HG02623 (cell line): Measurements from ENCODE around the gene FASTKD1.
"Not testable (repeated sequence)": the region's sequence is repeated elsewhere in the genome, so short reads cannot be mapped to it uniquely, and the experiment has no call there.

Experiments
- ATAC-seq: cut with Tn5 transposase; IDR thresholded peaks from one replicate; pipeline ENCODE4 v1.9.1; 2021; ENCODE audit warnings: moderate library complexity; ENCODE audit not compliant: unreplicated experiment

The FASTKD1 gene, protein sequence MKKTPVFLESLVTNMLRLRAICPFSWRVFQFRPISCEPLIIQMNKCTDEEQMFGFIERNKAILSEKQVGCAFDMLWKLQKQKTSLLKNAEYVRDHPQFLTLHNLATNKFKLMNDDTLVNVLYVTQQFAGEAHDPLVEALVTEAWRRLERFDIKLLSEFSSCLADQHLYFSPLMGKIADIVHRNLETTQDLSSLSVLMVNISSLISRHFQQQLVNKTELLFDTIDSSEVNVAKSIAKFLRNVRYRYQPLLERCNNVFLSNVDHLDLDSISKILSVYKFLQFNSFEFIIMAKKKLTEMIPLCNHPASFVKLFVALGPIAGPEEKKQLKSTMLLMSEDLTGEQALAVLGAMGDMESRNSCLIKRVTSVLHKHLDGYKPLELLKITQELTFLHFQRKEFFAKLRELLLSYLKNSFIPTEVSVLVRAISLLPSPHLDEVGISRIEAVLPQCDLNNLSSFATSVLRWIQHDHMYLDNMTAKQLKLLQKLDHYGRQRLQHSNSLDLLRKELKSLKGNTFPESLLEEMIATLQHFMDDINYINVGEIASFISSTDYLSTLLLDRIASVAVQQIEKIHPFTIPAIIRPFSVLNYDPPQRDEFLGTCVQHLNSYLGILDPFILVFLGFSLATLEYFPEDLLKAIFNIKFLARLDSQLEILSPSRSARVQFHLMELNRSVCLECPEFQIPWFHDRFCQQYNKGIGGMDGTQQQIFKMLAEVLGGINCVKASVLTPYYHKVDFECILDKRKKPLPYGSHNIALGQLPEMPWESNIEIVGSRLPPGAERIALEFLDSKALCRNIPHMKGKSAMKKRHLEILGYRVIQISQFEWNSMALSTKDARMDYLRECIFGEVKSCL

GRCh38 chr2:169573160-169573973 lies at the start of gene FASTKD1:
Gene FASTKD1 (minus strand): TSS chr2:169573865. CDS start chr2:169572029, 1,836 bp downstream.
- ATAC-seq: peak; percentile 98

DNA sequence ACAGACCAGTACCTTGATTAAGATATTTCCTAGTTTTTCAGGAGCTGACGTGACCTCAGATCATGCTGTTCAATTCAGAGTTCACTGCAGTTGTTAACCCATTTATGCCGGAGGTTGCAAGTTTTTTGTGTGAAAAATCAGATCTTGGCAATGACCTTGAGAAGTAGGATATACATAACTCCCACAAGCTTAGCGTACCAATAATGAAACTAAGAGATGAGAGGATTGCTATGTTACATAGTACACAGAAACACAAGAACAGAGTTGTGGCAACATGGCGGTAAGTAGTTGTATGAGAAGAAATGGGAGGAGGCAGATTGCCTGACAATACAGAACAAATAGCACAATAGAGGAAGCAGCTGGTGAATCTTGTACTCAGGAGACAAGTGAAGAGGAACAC lies 49.6 kb upstream of the FASTKD1 start:
- no peak for ATAC-seq

- no peak for ATAC-seq
These were observed 46.8 kb upstream of the FASTKD1 start for GRCh38 chr2:169620509-169620908.

DNA sequence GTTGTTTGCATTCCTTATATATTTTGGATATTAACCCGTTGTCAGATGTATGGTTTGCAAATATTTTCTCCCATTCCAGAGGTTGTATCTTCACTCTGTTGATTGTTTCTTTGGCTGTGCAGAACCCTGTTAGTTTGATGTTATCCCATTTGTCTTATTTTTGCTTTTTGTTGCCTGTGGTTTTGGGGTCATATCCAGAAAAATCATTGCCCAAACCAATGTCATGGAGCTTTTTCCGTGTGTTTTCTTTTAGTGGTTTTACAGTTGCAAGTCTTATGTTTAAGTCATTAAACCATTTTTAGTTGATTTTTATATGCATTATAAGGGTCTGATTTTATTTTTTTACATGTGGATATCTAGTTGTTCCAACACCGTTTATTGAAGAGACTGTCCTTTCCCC lies 46.3 kb upstream of the FASTKD1 start:
- no peak for ATAC-seq

GRCh38 chr2:169615982-169616381 lies 42.3 kb upstream of the FASTKD1 start:
- not testable (repeated sequence) for ATAC-seq

DNA sequence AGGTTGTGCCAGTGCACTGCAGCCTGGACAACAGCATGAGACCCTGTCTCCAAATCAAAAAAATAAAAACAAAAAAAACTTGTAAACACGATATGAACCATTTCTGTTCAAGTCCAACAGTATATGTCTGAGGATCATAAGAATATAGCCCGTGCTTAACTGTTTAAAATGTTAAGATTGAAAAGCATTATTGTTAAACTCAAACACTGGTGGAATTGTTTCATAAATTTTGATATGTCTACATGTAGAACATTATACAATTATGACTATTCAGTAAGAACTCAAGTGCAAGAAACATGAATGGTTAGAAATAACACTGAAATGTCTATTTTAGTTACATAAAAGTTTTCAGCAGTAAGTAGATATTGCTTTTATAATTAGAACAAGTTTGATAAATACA lies 40.2 kb upstream of the FASTKD1 start:
- no peak for ATAC-seq

GRCh38 chr2:169609264-169609663 lies 35.6 kb upstream of the FASTKD1 start:
- ATAC-seq: no peak

GRCh38 chr2:169599568-169599967 lies 25.9 kb upstream of the FASTKD1 start:
- no peak for ATAC-seq

GRCh38 chr2:169598982-169599381 lies 25.3 kb upstream of the FASTKD1 start:
- no peak for ATAC-seq

DNA sequence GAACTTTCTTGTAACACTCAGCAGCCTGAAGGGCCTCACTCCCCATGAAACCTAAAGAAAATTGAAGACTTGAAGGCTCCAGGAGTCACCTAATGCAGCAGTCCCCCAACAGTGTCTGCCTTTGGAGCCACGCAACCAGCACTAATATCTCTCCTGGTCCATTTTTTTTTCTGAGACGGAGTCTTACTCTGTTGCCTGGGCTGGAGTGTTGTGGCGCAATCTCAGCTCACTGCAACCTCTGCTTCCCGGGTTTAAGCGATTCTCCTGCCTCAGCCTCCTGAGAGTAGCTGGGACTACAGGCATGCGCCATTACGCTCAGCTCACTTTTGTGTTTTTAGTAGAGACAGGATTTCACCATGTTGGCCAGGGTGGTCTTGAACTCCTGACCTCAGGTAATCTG lies 22.9 kb upstream of the FASTKD1 start:
- ATAC-seq: not testable (repeated sequence)

- ATAC-seq: no peak
These were observed 17.1 kb upstream of the FASTKD1 start for GRCh38 chr2:169590804-169591203.

DNA sequence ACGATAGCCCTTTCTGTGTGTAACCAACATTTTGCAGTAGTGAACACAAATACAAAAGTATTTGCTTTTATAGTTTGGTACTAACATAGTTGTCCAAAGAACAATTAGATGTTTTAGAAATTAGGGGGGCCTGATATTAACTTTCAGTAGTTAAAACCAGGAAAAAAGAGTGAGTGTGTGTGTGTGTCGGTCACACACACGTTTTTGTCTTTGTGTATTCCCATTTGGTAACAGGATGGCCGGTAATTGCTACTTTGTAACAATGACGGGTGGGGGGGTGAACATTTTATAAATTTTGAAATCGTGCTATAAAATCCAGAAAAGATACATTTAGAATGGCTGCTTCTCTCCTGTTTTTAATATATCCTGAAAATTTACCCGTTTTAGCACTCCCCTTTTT lies 12.0 kb upstream of the FASTKD1 start:
- no peak for ATAC-seq

- peak; percentile 82 for ATAC-seq
These were observed 10.6 kb upstream of the FASTKD1 start, which contains the start of gene PPIG for GRCh38 chr2:169584005-169584877. Gene PPIG (plus strand): TSS chr2:169584351. CDS start chr2:169604042, 19,691 bp downstream.

DNA sequence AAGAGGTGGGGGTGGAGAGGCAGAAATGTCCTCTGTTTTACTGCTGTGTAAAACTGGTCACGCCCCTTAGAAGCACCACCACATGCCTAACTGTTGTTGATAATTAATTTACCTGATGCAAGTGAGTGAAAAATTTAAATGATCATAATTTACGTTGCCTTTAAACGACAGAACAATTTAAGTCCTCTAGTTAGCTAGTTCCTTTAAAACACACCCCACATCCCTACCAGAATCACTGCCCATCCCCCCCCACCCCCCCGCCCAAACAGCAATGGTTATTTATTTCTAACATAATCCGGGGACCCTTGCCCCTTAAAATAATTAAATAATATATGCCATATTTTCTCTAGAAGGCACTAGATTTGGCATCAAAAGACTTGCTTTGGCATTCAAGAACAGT lies 9.9 kb upstream of the FASTKD1 start:
- ATAC-seq: no peak

DNA sequence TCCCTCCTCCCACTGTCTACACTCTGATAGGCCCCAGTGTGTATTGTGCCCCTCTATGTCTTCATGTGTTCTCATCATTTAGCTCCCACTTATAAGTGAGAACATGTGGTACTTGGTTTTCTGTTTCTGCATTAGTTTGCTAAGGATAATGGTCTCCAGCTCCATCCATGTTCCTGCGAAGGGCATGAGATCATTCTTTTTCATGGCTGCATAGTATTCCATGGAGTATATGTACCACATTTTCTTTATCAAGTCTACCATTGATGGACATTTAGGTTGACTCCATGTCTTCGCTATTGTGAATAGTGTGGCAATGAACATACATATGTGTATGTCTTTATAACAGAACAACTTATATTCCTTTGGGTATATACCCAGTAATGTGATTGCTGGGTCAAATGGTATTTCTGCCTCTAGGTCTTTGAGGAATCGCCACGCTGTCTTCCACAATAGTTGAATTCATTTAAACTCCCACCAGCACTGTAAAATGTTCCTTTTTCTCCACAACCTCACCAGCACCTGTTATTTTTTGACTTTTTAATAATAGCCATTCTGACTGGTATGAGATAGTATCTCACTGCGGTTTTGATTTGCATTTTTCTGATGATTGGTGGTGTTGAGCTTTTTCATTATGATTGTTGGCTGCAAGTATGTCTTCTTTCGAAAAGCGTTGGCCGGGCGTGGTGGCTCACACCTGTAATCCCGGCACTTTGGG lies 9.0 kb upstream of the FASTKD1 start:
- not testable (repeated sequence) for ATAC-seq

GRCh38 chr2:169579044-169579443 lies 5.4 kb upstream of the FASTKD1 start:
- no peak for ATAC-seq

DNA sequence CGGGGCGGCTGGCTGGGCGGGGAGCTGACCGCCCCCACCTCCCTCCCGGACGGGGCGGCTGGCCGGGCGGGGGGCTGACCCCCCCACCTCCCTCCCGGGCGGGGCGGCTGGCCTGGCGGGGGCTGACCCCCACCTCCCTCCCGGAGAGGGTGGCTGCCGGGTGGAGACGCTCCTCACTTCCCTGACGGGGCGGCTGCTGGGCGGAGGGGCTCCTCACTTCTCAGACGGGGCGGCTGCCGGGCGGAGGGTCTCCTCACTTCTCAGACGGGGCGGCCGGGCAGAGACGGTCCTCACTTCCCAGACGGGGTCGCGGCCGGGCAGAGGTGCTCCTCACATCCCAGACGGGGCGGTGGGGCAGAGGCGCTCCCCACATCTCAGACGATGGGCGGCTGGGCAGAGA lies 1.6 kb upstream of the FASTKD1 start:
- ATAC-seq: not testable (repeated sequence)

DNA sequence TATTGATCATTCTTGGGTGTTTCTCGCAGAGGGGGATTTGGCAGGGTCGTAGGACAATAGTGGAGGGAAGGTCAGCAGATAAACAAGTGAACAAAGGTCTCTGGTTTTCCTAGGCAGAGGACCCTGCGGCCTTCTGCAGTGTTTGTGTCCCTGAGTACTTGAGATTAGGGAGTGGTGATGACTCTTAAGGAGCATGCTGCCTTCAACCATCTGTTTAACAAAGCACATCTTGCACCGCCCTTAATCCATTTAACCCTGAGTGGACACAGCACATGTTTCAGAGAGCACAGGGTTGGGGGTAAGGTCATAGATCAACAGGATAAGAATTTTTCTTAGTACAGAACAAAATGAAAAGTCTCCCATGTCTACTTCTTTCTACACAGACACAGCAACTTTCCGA lies 874 bp upstream of the FASTKD1 start:
- ATAC-seq: not testable (repeated sequence)

DNA sequence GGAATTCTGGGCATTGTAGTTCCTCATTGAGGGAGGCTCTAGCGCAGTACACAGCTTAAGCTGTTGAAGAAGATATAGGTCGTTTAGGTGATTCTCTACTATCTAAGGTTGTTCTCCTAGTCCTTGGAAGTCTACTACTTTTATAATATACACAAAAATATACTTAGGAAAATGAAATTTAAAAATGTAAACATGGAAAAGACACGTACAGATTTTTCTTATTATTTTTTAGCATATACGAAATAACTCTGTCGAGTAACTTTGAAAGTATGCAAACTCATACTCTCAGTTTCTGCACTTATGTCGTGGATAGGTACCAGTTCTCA lies 272 bp upstream of the FASTKD1 start:
- no peak for ATAC-seq

DNA sequence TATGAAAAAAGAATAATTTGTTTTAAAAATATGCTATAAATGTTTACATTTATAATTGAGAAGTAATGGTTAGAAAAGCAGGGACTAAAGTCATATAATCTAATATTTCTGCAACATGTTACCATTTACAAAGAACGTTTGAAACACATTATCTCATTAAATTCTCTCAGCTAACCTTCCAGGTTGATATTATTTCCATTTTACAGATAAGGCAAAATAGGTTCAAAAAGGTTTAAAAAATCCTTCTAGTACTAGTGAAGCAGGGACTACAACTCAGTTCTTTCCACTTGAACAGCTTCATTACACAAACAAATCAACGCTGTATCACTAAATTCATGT lies 875 bp downstream of the FASTKD1 start:
- no peak for ATAC-seq
